Activated gamma-delta T cell (primary cell): Measurements from ENCODE around the gene CCT5.
"Not testable (repeated sequence)": the region's sequence is repeated elsewhere in the genome, so short reads cannot be mapped to it uniquely, and the experiment has no call there.

Experiments
- DNase-seq: peaks from one replicate; lab custom pipeline; 2025; lab: John Stamatoyannopoulos, UW

The CCT5 gene

GRCh38 chr5:10301842-10302610, 51.9 kb downstream of the CCT5 start:
- DNase-seq: no peak

- DNase-seq: no peak
Measured at GRCh38 chr5:10303201-10303600, 53.1 kb downstream of the CCT5 start.

GRCh38 chr5:10303699-10304170, 53.7 kb downstream of the CCT5 start:
- no peak for DNase-seq

- no peak for DNase-seq
Measured at GRCh38 chr5:10304932-10305331, 54.9 kb downstream of the CCT5 start.

DNA sequence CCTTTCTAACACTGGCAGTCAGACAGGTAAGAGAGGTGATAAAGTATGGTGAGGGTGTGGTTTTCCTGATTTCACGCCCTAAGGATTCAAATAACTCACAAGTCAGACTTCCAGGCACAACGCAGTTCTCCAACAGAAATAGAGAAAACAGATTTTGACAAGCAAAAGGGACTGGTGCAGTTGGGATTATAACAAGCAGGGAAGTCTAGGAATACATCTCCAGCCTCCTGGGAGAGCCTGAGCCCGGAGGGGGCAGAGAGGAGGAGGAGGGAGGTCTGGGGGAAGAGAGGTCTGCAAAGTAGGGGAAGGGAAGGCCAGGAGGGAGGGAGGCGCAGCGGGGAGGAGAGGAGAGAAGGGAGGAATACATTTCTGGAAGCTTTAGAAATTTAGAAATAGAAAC, 56.0 kb downstream of the CCT5 start:
- DNase-seq: no peak

- DNase-seq: no peak
Measured at GRCh38 chr5:10306806-10307205, 56.7 kb downstream of the CCT5 start.

GRCh38 chr5:10307206-10308148, 57.4 kb downstream of the CCT5 start, which contains the start of gene CMBL:
TSS of gene CMBL (minus strand) at chr5:10307902. CDS start at chr5:10290762, 17,140 bp downstream.
- peak; percentile 10 for DNase-seq

DNA sequence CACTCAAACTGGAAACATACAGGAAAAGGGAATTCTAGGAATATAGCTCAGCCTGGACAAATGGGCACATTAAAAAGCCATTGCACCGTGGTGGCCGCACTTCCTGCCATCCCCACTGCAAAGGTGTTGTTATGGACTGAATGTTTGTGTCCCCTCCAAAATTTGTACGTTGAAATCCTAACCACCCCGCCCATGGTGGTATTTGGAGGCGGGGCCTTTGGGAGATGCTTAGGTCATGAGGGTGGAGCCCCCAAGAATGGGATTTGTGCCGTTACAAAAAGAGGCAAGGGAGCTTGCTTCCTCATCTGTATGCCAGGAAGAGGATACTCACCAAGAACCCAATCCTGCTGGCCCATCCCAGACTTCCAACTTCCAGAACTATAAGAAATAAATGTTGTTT, 58.8 kb downstream of the CCT5 start:
- DNase-seq: no peak

GRCh38 chr5:10310066-10310779, 60.1 kb downstream of the CCT5 start:
- no peak for DNase-seq

DNA sequence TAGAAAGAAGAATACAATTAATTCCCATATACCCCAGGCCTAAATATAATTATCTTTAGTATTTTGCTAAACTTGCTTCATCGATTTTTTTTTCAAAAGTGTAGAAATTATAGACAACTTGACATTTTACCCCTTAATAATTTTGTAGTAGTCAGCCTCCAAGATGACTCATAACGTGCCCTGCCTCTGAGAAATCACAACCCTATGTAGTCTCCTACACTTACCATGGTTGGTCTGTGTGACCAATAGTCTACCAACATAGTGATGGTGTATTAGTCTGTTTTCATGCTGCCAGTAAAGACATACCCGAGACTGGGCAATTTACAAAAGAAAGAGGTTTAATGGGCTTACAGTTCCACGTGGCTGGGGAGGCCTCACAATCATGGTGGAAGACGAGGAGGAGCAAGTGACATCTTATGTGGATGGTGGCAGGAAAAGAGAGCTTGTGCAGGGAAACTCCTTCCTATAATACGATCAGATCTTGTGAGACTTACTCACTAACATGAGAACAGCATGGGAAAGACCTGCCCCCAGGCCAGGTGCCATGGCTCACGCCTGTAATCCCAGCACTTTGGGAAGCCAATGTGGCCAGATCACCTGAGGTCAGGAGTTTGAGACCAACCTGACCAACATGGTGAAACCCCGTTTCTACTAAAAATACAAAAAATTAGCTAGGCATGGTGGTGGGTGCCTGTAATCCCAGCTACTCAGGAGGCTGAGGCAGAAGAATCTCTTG, 60.9 kb downstream of the CCT5 start:
- not testable (repeated sequence) for DNase-seq

GRCh38 chr5:10311595-10312425, 61.7 kb downstream of the CCT5 start:
- no peak for DNase-seq

- DNase-seq: no peak
Measured at GRCh38 chr5:10315201-10315600, 65.1 kb downstream of the CCT5 start.
